ENCODE measurements around the gene SF3A1. TPM values are rescaled to one million over a fixed set of nuclear protein-coding genes. Genes with fewer than 3 reads are reported as not detected.

The SF3A1 gene
- total RNA-seq, 2 donors from 2014 or later, result 191 to 195 TPM

- H3K4me1 Mint-ChIP-seq, result peaks cover 4% of the 10 kb centered on the region
- DNase-seq, result no peak
- no peak for TF ChIP-seq CTCF (conservative IDR thresholded peaks at IDR 0.05)
These were observed 74.1 kb downstream of the SF3A1 start for GRCh38 chr22:30282616-30283046.

More at GRCh38 chr22:30282616-30283046, 74.1 kb downstream of the SF3A1 start:
- no peak overlapping the region for H3K4me3 Mint-ChIP-seq
- Histone ChIP-seq H3K27ac (ENCODE audit: low read depth, low read length) (no peak overlapping the region), H3K36me3 (ENCODE audit: control insufficient read depth, insufficient read depth, low read length) (no peaks in the 10 kb centered on the region), H3K4me3 (ENCODE audit: low read length) (no peak overlapping the region), H3K9ac (ENCODE audit: extremely low read depth, low read length, poor library complexity, severe bottlenecking) (no peak overlapping the region), H3K9me3 (ENCODE audit: control insufficient read depth, low read length) (no peaks in the 10 kb centered on the region), H3K27me3 (ENCODE audit: control insufficient read depth, insufficient read depth, low read length, poor library complexity, severe bottlenecking) (no peaks in the 10 kb centered on the region), H3K4me1 (ENCODE audit: control insufficient read depth, insufficient read depth, low read length) (no peaks in the 10 kb centered on the region)
- H3K36me3 Mint-ChIP-seq (ENCODE audit: low read depth), result no peaks in the 10 kb centered on the region
- no peaks in the 10 kb centered on the region for H3K9me3 Mint-ChIP-seq
- H3K27me3 Mint-ChIP-seq (ENCODE audit: insufficient read depth), result no peaks in the 10 kb centered on the region
- no peak overlapping the region for H3K27ac Mint-ChIP-seq
- WGBS, 2 experiments (ENCODE audit: insufficient coverage in 1 of 2, insufficient read length in 1 of 2), result 89 to 94% methylated on average over 3 to 7 of the region's 7 CpGs

Other genes starting within 250 kb of the SF3A1 start
- under 1 TPM; 0.31 to 0.77 TPM for gene LIF, start 110.1 kb downstream of the SF3A1 start, total RNA-seq
- not detected for gene OSM, start 90.0 kb downstream of the SF3A1 start, total RNA-seq
- 10 to 100 TPM; 19.2 to 19.5 TPM for gene CASTOR1, start 67.4 kb downstream of the SF3A1 start, total RNA-seq
- gene TBC1D10A, start 30.0 kb downstream of the SF3A1 start, total RNA-seq, result 10 to 100 TPM; 12.1 to 13.7 TPM
- gene CCDC157, start 113 bp upstream of the SF3A1 start, total RNA-seq, result 1 to 10 TPM; 6.1 to 7.2 TPM
- gene RNF215, start 30.5 kb upstream of the SF3A1 start, total RNA-seq, result 10 to 100 TPM; 44.0 to 46.7 TPM
- gene SEC14L2, start 40.1 kb upstream of the SF3A1 start, total RNA-seq, result 10 to 100 TPM; 13.9 to 19.1 TPM
- gene MTFP1, start 68.9 kb upstream of the SF3A1 start, total RNA-seq, result 10 to 100 TPM; 25.9 to 30.8 TPM
- gene SEC14L3, start 115.1 kb upstream of the SF3A1 start, total RNA-seq, result not detected
- under 1 TPM; 0.49 to 0.62 TPM for gene SEC14L4, start 148.8 kb upstream of the SF3A1 start, total RNA-seq
- gene SEC14L6, start 189.8 kb upstream of the SF3A1 start, total RNA-seq, result 1 to 10 TPM; 1.6 to 2.1 TPM
- 10 to 100 TPM; 26.4 to 28.3 TPM for gene GAL3ST1, start 217.8 kb upstream of the SF3A1 start, total RNA-seq
- 10 to 100 TPM; 78.7 to 90.2 TPM for gene PES1, start 235.0 kb upstream of the SF3A1 start, total RNA-seq